ENCODE results near the gene TASL. TPM values are rescaled to one million over a fixed set of nuclear protein-coding genes. Genes with fewer than 3 reads are reported as not detected.

TASL gene
- total RNA-seq, 1 donor from 2014 or later, result not detected

GRCh38 chrX:30561191-30561590, 16.4 kb downstream of the TASL start:
- TF ChIP-seq CTCF (IDR thresholded peaks at IDR 0.05) (no peak), EZH2phosphoT487 (IDR thresholded peaks at IDR 0.05) (no peak), EZH2 (IDR thresholded peaks at IDR 0.05) (no peak)
- Histone ChIP-seq H3K27me3 (no peaks in the 10 kb centered on the region), H3K4me1 (no peaks in the 10 kb centered on the region), H3K4me2 (no peak overlapping the region), H3K79me2 (ENCODE audit: low read depth) (no peaks in the 10 kb centered on the region), H3K4me3 (no peak overlapping the region), H2AFZ (replicated peaks) (no peak overlapping the region), H3K36me3 (no peaks in the 10 kb centered on the region), H4K20me1 (ENCODE audit: low read depth) (no peaks in the 10 kb centered on the region), H3K9me3 (ENCODE audit: low read depth) (peaks cover 4% of the 10 kb centered on the region), H3K27ac (no peak overlapping the region), H3K9ac (no peak overlapping the region), H3F3A (ENCODE audit: low read depth) (no peaks in the 10 kb centered on the region)
- Mint-ChIP-seq H3K9me3 (no peaks in the 10 kb centered on the region), H3K4me3 (no peak overlapping the region), H3K36me3 (no peaks in the 10 kb centered on the region), H3K27ac (no peak overlapping the region), H3K4me1 (no peaks in the 10 kb centered on the region), H3K27me3 (ENCODE audit: insufficient read depth, low read depth) (peaks cover 2% of the 10 kb centered on the region)
- no peak for DNase-seq (ENCODE audit: low spot score)

GRCh38 chrX:30538271-30538670, 39.3 kb downstream of the TASL start:
- TF ChIP-seq CTCF (IDR thresholded peaks at IDR 0.05), result no peak
- TF ChIP-seq EZH2 (IDR thresholded peaks at IDR 0.05), result no peak
- TF ChIP-seq EZH2phosphoT487 (IDR thresholded peaks at IDR 0.05), result no peak
- Histone ChIP-seq H3K9ac (no peak overlapping the region), H3K27ac (no peak overlapping the region), H3K79me2 (ENCODE audit: low read depth) (no peaks in the 10 kb centered on the region), H2AFZ (replicated peaks) (no peak overlapping the region), H3K27me3 (no peaks in the 10 kb centered on the region), H3K4me2 (no peak overlapping the region), H3K4me3 (no peak overlapping the region), H3F3A (ENCODE audit: low read depth) (no peaks in the 10 kb centered on the region), H3K9me3 (ENCODE audit: low read depth) (peaks cover 5% of the 10 kb centered on the region), H3K36me3 (no peaks in the 10 kb centered on the region), H3K4me1 (no peaks in the 10 kb centered on the region), H4K20me1 (ENCODE audit: low read depth) (no peaks in the 10 kb centered on the region)
- peaks cover 6% of the 10 kb centered on the region for H3K9me3 Mint-ChIP-seq
- H3K4me1 Mint-ChIP-seq, result no peaks in the 10 kb centered on the region
- H3K27ac Mint-ChIP-seq, result no peak overlapping the region
- no peaks in the 10 kb centered on the region for H3K36me3 Mint-ChIP-seq
- H3K27me3 Mint-ChIP-seq (ENCODE audit: insufficient read depth, low read depth), result no peaks in the 10 kb centered on the region
- H3K4me3 Mint-ChIP-seq, result no peak overlapping the region
- DNase-seq (ENCODE audit: low spot score), result no peak

GRCh38 chrX:30533835-30534234, 43.7 kb downstream of the TASL start:
- no peak overlapping the region for H3K4me2 ChIP-seq
- no peak overlapping the region for H3K4me3 ChIP-seq
- H3K4me1 ChIP-seq, result no peaks in the 10 kb centered on the region
- no peak for DNase-seq (ENCODE audit: low spot score)
- no peaks in the 10 kb centered on the region for H3K4me1 Mint-ChIP-seq
- no peak for TF ChIP-seq EZH2 (IDR thresholded peaks at IDR 0.05)
- TF ChIP-seq EZH2phosphoT487 (IDR thresholded peaks at IDR 0.05), result no peak
- no peak for TF ChIP-seq CTCF (IDR thresholded peaks at IDR 0.05)
- H3F3A ChIP-seq (ENCODE audit: low read depth), result no peaks in the 10 kb centered on the region
- no peak overlapping the region for H3K27ac ChIP-seq
- no peaks in the 10 kb centered on the region for H3K79me2 ChIP-seq (ENCODE audit: low read depth)
- peaks cover 5% of the 10 kb centered on the region for H3K9me3 ChIP-seq (ENCODE audit: low read depth)
- H3K27me3 Mint-ChIP-seq (ENCODE audit: insufficient read depth, low read depth), result no peaks in the 10 kb centered on the region
- H3K9ac ChIP-seq, result no peak overlapping the region
- no peaks in the 10 kb centered on the region for H4K20me1 ChIP-seq (ENCODE audit: low read depth)
- H2AFZ ChIP-seq (replicated peaks), result no peak overlapping the region
- H3K4me3 Mint-ChIP-seq, result no peak overlapping the region
- no peaks in the 10 kb centered on the region for H3K27me3 ChIP-seq
- no peaks in the 10 kb centered on the region for H3K36me3 ChIP-seq
- peaks cover 6% of the 10 kb centered on the region for H3K9me3 Mint-ChIP-seq
- no peak overlapping the region for H3K27ac Mint-ChIP-seq
- H3K36me3 Mint-ChIP-seq, result no peaks in the 10 kb centered on the region
